Skeletal muscle tissue (tissue), 4 donors: ENCODE results near the gene UCP2. TPM values are rescaled to one million over a fixed set of nuclear protein-coding genes. Genes with fewer than 3 reads are reported as not detected.

Experiments
- H3K27ac ChIP-seq: one replicate; pipeline ENCODE4 v1.7.0; 2013; ENCODE audit warnings: mild to moderate bottlenecking, low read depth, low read length, inconsistent platforms
- H3K27me3 ChIP-seq, 3 donors: one replicate each; pipeline ENCODE4 v1.7.0; 2013; ENCODE audit warnings: low read length in 3 of 3; ENCODE audit not compliant: control insufficient read depth in 3 of 3, insufficient read depth in 3 of 3
- H3K36me3 ChIP-seq, 3 donors: one replicate each; pipeline ENCODE4 v1.7.0; 2013; ENCODE audit warnings: low read length in 3 of 3; ENCODE audit not compliant: control insufficient read depth in 3 of 3, insufficient read depth in 3 of 3
- H3K4me1 ChIP-seq, 3 donors: one replicate each; pipeline ENCODE4 v1.7.0; 2013; ENCODE audit warnings: low read length in 3 of 3, mild to moderate bottlenecking in 3 of 3; ENCODE audit not compliant: control insufficient read depth in 3 of 3, insufficient read depth in 3 of 3
- H3K4me3 ChIP-seq, 3 donors: one replicate each; pipeline ENCODE4 v1.7.0; 2013; ENCODE audit warnings: low read length in 3 of 3
- H3K9ac ChIP-seq, 3 donors: one replicate each; pipeline ENCODE4 v1.7.0; 2013; ENCODE audit warnings: low read length in 3 of 3, mild to moderate bottlenecking in 3 of 3, moderate library complexity in 2 of 3, low read depth in 1 of 3
- H3K9me3 ChIP-seq, 3 donors: one replicate each; pipeline ENCODE4 v1.7.0; 2013; ENCODE audit warnings: low read length in 3 of 3; ENCODE audit not compliant: control insufficient read depth in 3 of 3
- total RNA-seq: library from RNA; depleted of rRNA; stranded (reverse); fragments of >200 nt; gene quantifications from one replicate; pipeline ENCODE4 v1.2.3, GENCODE V29; 2014
- donor health status: Osteomylitis.

The UCP2 gene
- total RNA-seq, 1 donor from 2014 or later: 25.1 TPM

DNA sequence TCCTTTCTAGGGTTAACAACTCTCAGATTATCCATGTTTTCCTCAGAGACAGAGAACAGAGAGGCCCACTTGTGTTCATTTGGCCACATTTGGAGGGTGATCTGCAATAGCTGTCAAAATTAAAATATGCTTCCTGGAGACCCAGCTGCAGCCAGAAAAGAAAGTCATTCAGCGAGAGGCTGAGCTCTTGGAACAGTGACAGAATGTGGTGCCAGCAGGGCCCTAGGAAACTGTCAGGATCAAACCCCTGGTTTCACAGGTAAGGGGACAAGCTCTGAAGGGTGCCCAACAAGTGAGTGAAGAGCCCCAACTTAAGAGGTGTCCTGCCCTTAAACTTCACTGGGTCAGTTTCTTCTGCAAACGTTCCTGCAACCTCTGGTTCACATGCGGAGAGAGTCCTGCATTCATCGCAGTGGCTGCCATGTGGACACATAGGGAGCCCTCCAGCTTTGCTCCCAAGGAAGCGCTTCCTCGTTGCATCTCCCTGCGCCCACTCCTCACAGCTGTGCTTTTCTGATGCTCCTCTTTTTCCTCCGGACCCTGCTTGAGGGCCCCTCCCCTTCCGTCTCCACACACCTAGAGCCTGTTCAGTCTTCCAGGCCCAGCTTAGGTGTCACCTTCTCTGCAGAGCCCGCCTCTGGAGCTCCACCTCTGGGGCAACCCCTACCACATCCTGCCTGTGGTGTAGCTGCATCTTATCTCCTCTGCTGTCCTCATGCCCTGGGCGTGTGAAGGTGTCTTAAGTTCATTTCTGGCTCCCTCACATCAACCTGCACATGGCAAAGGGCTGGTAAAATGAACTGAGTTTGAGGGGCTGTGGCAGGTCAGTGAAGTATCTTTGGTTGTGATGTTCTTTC is 22.3 kb upstream of the UCP2 start:
- H3K27ac ChIP-seq: peak overlapping the region; percentile 98
- peaks cover 56 to 71% (median 70%) of the 10 kb centered on the region in 3 donors for H3K36me3 ChIP-seq
- H3K27me3 ChIP-seq: no peaks in the 10 kb centered on the region
- H3K9me3 ChIP-seq: no peaks in the 10 kb centered on the region
- H3K4me1 ChIP-seq: peaks cover 43 to 72% (median 44%) of the 10 kb centered on the region in 3 donors
- H3K9ac ChIP-seq: peak overlapping the region; percentile 27 to 100 (median 36)
- peak overlapping the region in 1 of 3 donors; percentile 94 for H3K4me3 ChIP-seq

- no peaks in the 10 kb centered on the region for H3K27me3 ChIP-seq
- no peak overlapping the region for H3K27ac ChIP-seq
- H3K4me1 ChIP-seq: peaks cover 35 to 70% (median 40%) of the 10 kb centered on the region in 3 donors
- H3K9me3 ChIP-seq: no peaks in the 10 kb centered on the region
- peaks cover 61 to 73% (median 73%) of the 10 kb centered on the region in 3 donors for H3K36me3 ChIP-seq
- peak overlapping the region in 1 of 3 donors; percentile 13 for H3K4me3 ChIP-seq
- H3K9ac ChIP-seq: peak overlapping the region in 1 of 3 donors; percentile 25
Observed at GRCh38 chr11:74004046-74004695, 21.5 kb upstream of the UCP2 start.

- H3K9me3 ChIP-seq: no peaks in the 10 kb centered on the region
- H3K27me3 ChIP-seq: no peaks in the 10 kb centered on the region
- H3K4me3 ChIP-seq: no peak overlapping the region
- H3K4me1 ChIP-seq: peaks cover 33 to 62% (median 39%) of the 10 kb centered on the region in 3 donors
- no peak overlapping the region for H3K27ac ChIP-seq
- H3K36me3 ChIP-seq: peaks cover 61 to 73% (median 73%) of the 10 kb centered on the region in 3 donors
- H3K9ac ChIP-seq: no peak overlapping the region
Observed at GRCh38 chr11:74002832-74003231, 20.2 kb upstream of the UCP2 start.

- peaks cover 58 to 69% (median 64%) of the 10 kb centered on the region in 3 donors for H3K36me3 ChIP-seq
- H3K4me1 ChIP-seq: peaks cover 28 to 53% (median 35%) of the 10 kb centered on the region in 3 donors
- H3K27me3 ChIP-seq: no peaks in the 10 kb centered on the region
- no peaks in the 10 kb centered on the region for H3K9me3 ChIP-seq
- H3K27ac ChIP-seq: no peak overlapping the region
- no peak overlapping the region for H3K4me3 ChIP-seq
- H3K9ac ChIP-seq: peak overlapping the region in 1 of 3 donors; percentile 26
Observed at GRCh38 chr11:74001822-74002286, 19.2 kb upstream of the UCP2 start.

DNA sequence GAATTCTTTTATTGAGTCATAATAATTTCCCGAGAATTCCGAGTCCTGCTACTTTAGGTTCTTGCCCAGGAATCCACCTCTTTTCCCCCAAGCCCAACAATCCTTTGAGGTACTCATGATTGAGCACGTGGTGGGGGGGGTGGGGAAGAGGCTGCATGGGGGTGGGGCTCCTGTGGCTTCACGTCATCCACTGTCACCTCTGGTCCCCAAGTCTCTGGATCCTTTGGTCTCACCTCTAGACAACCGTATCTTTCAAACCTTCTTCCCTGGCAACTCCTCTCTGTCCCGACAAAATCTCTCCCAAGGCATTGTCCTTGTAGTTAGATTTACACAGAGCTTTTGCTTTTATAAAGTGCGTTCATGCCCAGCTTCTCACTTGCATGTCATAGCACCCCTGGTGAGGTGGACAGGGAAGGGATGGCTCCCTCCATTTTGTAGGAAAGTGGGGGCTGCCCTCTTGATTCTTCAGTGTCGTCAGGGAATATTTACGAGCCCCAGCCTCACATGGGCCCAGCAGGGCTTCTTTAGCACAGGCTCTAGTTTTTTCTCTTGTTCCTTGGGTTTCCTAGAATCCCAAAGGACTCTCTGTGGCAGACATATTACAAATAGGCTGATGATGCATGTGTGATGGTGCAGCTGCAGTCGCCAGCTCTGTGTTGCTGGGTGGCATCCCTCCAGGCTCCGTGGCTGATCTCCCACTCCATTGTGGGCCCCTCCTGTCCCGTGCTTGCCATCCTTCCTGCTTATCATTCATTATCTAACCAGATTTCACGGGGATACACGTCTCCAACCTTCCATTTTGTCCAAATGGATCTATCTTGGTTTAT is 17.9 kb upstream of the UCP2 start:
- Histone ChIP-seq H3K27me3 (no peaks in the 10 kb centered on the region), H3K4me1 (peaks cover 15 to 39% (median 22%) of the 10 kb centered on the region in 3 donors), H3K27ac (no peak overlapping the region), H3K9me3 (no peaks in the 10 kb centered on the region), H3K4me3 (no peak overlapping the region), H3K36me3 (peaks cover 45 to 56% (median 51%) of the 10 kb centered on the region in 3 donors), H3K9ac (no peak overlapping the region)

DNA sequence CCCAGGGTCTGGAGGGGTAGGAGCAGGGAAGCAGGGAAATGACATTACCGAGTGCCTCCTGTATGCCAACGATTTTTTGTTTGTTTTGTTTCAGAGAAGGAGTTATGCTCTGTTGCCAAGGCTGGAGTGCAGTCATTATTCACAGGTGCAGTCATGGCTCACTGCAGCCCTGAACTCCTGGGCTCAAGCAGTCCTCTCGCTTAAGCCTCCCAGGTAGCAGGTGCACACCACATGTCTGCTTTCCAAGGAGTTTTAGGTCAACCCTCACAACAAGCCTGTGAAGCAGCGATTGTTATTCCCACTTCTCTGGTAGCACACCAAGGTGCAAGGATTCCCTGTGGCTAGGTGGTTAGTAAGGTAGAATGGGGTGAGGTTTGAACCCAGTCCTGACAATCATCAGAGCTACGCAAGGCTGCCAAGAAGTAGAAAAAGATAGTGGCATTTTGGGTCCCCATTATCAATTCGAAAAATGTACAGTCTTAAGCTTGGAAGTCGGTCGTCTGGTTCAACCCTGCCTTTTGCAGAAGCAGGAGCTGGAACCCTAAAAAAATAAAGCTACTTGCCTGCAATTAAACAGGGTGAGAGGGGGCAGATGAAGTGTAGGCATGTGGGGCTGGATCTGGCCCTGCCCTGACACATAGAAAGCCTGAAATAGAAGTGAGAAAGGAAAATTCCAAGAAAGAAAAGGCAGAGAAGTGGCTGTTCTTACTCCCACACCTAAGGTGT is 17.1 kb upstream of the UCP2 start:
- Histone ChIP-seq H3K4me3 (no peak overlapping the region), H3K4me1 (peaks cover 8 to 31% (median 14%) of the 10 kb centered on the region in 3 donors), H3K9ac (no peak overlapping the region), H3K36me3 (peaks cover 37 to 48% (median 43%) of the 10 kb centered on the region in 3 donors), H3K27me3 (no peaks in the 10 kb centered on the region), H3K9me3 (no peaks in the 10 kb centered on the region), H3K27ac (no peak overlapping the region)

GRCh38 chr11:73998846-73999575 is 16.4 kb upstream of the UCP2 start:
- Histone ChIP-seq H3K4me1 (peaks cover 7 to 25% (median 10%) of the 10 kb centered on the region in 3 donors), H3K27me3 (no peaks in the 10 kb centered on the region), H3K27ac (no peak overlapping the region), H3K4me3 (no peak overlapping the region), H3K36me3 (peaks cover 30 to 41% (median 36%) of the 10 kb centered on the region in 3 donors), H3K9me3 (no peaks in the 10 kb centered on the region), H3K9ac (no peak overlapping the region)

DNA sequence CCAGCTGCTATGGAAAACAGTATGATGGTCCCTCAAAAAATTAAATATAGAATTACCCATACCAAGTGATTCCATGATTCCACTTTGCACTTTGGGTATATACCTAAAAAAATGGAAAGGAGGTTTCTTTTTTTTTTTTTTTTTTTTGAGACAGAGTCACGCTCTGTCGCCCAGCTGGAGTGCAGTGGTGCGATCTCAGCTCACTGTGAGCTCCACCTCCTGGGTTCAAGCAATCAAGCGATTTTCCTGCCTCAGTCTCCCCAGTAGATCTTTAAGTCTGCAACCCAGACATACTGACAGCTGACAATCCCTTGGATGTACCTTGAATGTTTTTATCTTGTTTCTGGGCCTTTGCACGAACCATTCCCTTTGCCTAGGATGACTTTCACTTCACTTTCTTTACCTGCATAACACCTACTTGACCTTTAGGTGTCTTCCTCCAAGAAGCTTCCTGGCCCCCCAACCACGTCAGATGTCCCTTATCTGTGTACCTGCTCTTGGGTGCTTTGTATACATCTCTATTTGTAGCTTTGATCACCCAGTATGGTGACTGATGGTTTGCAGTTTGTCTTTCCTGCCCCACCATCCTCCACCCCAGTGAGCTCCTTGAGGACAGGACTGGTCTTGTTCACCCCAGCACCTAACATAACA is 14.6 kb upstream of the UCP2 start:
- H3K27me3 ChIP-seq: no peaks in the 10 kb centered on the region
- H3K36me3 ChIP-seq: peaks cover 13 to 24% (median 19%) of the 10 kb centered on the region in 3 donors
- H3K4me1 ChIP-seq: peaks cover 3 to 9% (median 6%) of the 10 kb centered on the region in 3 donors
- no peak overlapping the region for H3K4me3 ChIP-seq
- H3K27ac ChIP-seq: no peak overlapping the region
- no peak overlapping the region for H3K9ac ChIP-seq
- no peaks in the 10 kb centered on the region for H3K9me3 ChIP-seq
